CD14-positive monocyte (primary cell): ENCODE data around the gene APOL3. TPM values are rescaled to one million over a fixed set of nuclear protein-coding genes. Genes with fewer than 3 reads are reported as not detected.

Experiments used
- DNase-seq, 3 donors: peaks; one replicate each; pipeline ENCODE4 v3.0.0-alpha.2; 2011 to 2022
- H2AFZ ChIP-seq: 2 replicates; pipeline ENCODE4 v1.6.0; 2012; ENCODE audit warnings: mild to moderate bottlenecking, low read depth, low read length, inconsistent platforms; ENCODE audit not compliant: insufficient read depth, poor library complexity, severe bottlenecking
- H3K27ac ChIP-seq, 2 donors: 1 replicate in 1 of 2; 2 replicates in 1 of 2; pipeline ENCODE4 v1.5.1; 2012 to 2013; ENCODE audit warnings: low read length in 2 of 2, control low read depth in 1 of 2, inconsistent platforms in 1 of 2, low read depth in 1 of 2, mild to moderate bottlenecking in 1 of 2
- H3K27me3 ChIP-seq, 2 donors: one replicate each; pipeline versions ENCODE4 v1.6.0 to v1.6.1; 2011 to 2013; ENCODE audit warnings: low read length in 2 of 2; ENCODE audit not compliant: control insufficient read depth in 2 of 2, insufficient read depth in 2 of 2
- H3K36me3 ChIP-seq, 2 donors: replicated peaks in 1 of 2; 1 replicate in 1 of 2; 2 replicates in 1 of 2; pipeline versions ENCODE4 v1.5.1 to v1.6.1; 2012 to 2013; ENCODE audit warnings: low read length in 2 of 2, control low read depth in 1 of 2, inconsistent platforms in 1 of 2, mild to moderate bottlenecking in 1 of 2; ENCODE audit not compliant: insufficient read depth in 2 of 2, control insufficient read depth in 1 of 2
- H3K4me1 ChIP-seq, 2 donors: 1 replicate in 1 of 2; 2 replicates in 1 of 2; pipeline versions ENCODE4 v1.5.1 to v1.6.1; 2012 to 2013; ENCODE audit warnings: low read length in 2 of 2, control low read depth in 1 of 2, inconsistent platforms in 1 of 2, mild to moderate bottlenecking in 1 of 2, moderate library complexity in 1 of 2; ENCODE audit not compliant: insufficient read depth in 2 of 2, control insufficient read depth in 1 of 2
- H3K4me2 ChIP-seq: replicated peaks from 2 replicates; pipeline ENCODE3; 2012; ENCODE audit warnings: low read length, moderate library complexity, mild to moderate bottlenecking; ENCODE audit not compliant: poor library complexity, severe bottlenecking; ENCODE audit errors: extremely low read depth
- H3K4me3 ChIP-seq, 3 experiments: fragments of 200-600 bp in 1 of 3; sonication (generic) in 1 of 3; replicated peaks in 1 of 3; 1 replicate in 2 of 3; 2 replicates in 1 of 3; pipeline ENCODE4 v1.5.1; 2011 to 2013; ENCODE audit warnings: low read length in 3 of 3, mild to moderate bottlenecking in 3 of 3, control low read depth in 2 of 3, low read depth in 2 of 3, inconsistent platforms in 1 of 3, moderate library complexity in 1 of 3
- H3K79me2 ChIP-seq: 2 replicates; pipeline ENCODE4 v1.6.0; 2012; ENCODE audit warnings: mild to moderate bottlenecking, control low read depth, inconsistent platforms, low read length, moderate library complexity; ENCODE audit not compliant: insufficient read depth
- H3K9ac ChIP-seq: 2 replicates; pipeline ENCODE4 v1.6.0; 2017; ENCODE audit warnings: low read length, mild to moderate bottlenecking; ENCODE audit not compliant: insufficient read depth, poor library complexity, severe bottlenecking
- H3K9me3 ChIP-seq, 2 donors: replicated peaks in 1 of 2; 1 replicate in 1 of 2; 2 replicates in 1 of 2; pipeline versions ENCODE4 v1.5.1 to v1.6.1; 2012 to 2013; ENCODE audit warnings: low read length in 2 of 2, control low read depth in 1 of 2; ENCODE audit not compliant: control insufficient read depth in 1 of 2, insufficient read depth in 1 of 2
- H4K20me1 ChIP-seq: 2 replicates; pipeline ENCODE4 v1.6.0; 2012; ENCODE audit warnings: mild to moderate bottlenecking, low read length, control low read depth, moderate library complexity; ENCODE audit not compliant: insufficient read depth
- H3K27ac Mint-ChIP-seq, 7 donors: one replicate each; pipeline ENCODE4 v1.8.0; 2020; ENCODE audit warnings: mild to moderate bottlenecking in 7 of 7, mixed read lengths in 7 of 7, moderate library complexity in 6 of 7, inconsistent platforms in 2 of 7
- H3K27me3 Mint-ChIP-seq, 3 donors: one replicate each; pipeline ENCODE4 v1.8.0; 2021 to 2022; ENCODE audit warnings: low read depth in 3 of 3, mild to moderate bottlenecking in 3 of 3, mixed read lengths in 3 of 3, moderate library complexity in 3 of 3, inconsistent platforms in 1 of 3
- H3K36me3 Mint-ChIP-seq, 2 donors: one replicate each; pipeline ENCODE4 v1.8.0; 2020; ENCODE audit warnings: mixed read lengths in 2 of 2, inconsistent platforms in 1 of 2, mild to moderate bottlenecking in 1 of 2
- H3K4me1 Mint-ChIP-seq: one replicate; pipeline ENCODE4 v1.8.0; 2020; ENCODE audit warnings: mild to moderate bottlenecking, mixed read lengths
- H3K4me3 Mint-ChIP-seq, 2 donors: one replicate each; pipeline ENCODE4 v1.8.0; 2020; ENCODE audit warnings: mild to moderate bottlenecking in 2 of 2, mixed read lengths in 2 of 2, moderate library complexity in 1 of 2
- H3K9me3 Mint-ChIP-seq, 7 donors: one replicate each; pipeline ENCODE4 v1.8.0; 2020 to 2022; ENCODE audit warnings: mixed read lengths in 7 of 7, mild to moderate bottlenecking in 6 of 7, moderate library complexity in 6 of 7, inconsistent platforms in 2 of 7
- CTCF ChIP-seq: fragments of 200-600 bp; IDR thresholded peaks from one replicate; pipeline ENCODE4 v1.8.0; 2022; ENCODE audit warnings: antibody characterized with exemption, mild to moderate bottlenecking
- WGBS: methylation state at CpG from one replicate; pipeline ENCODE4 v1.1.5; 2013; ENCODE audit warnings: missing lambda C conversion rate; ENCODE audit not compliant: insufficient coverage; 5-methylcytosine and 5-hydroxymethylcytosine counted together
- intact Hi-C, 2 donors: fragments of 100-400 bp; cut with micrococcal nuclease; formaldehyde crosslinking; loops; one replicate each; pipeline versions ENCODE4 v1.15.0 to v1.15.1; 2023
- polyA plus RNA-seq, 3 donors: library from polyadenylated mRNA; depleted of rRNA in 1 of 3; unstranded in 2 of 3; stranded (reverse) in 1 of 3; fragments of 300-500 nt in 2 of 3; fragments of >200 nt in 1 of 3; fragmentation: Illumina TruSeq in 2 of 3; gene quantifications; 1 replicate in 2 of 3; 2 replicates in 1 of 3; pipeline ENCODE4 v1.2.3, GENCODE V29; 2012 to 2021

Gene APOL3
- polyA plus RNA-seq, 3 donors: 39.9 to 97.0 (median 61.3) TPM

DNA sequence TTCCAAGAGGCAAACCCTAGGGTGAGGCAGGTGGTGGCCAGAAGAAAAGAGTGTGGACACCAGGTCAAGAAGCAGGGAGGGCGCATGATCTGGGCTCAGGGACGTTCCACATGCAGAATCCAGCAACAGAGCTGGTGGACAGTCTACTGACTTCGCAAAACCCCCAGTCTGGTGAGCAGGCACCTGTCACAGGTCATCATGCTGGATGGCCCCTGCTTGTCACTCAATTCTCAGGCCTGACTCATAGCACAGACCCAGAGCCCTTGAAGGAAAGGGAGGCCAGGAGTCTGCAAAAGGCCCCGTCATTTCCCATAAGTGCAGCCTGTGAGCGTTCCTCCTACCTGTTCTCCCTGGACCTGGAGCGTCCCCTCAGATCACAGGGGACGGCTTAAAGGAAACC is 22.9 kb upstream of the APOL3 start:
- H3K79me2 ChIP-seq: no peaks in the 10 kb centered on the region
- H3K4me1 ChIP-seq: peaks cover 4 to 5% of the 10 kb centered on the region in 2 donors
- H3K4me2 ChIP-seq: no peak overlapping the region
- no peak overlapping the region for H3K4me3 ChIP-seq
- Mint-ChIP-seq H3K9me3 (peaks cover 0 to 2% (median 0%) of the 10 kb centered on the region in 7 donors), H3K27me3 (peaks cover 0 to 2% (median 2%) of the 10 kb centered on the region in 3 donors), H3K27ac (no peak overlapping the region), H3K4me3 (no peak overlapping the region), H3K4me1 (peaks cover 14% of the 10 kb centered on the region), H3K36me3 (no peaks in the 10 kb centered on the region)
- TF ChIP-seq CTCF: no peak
- intact Hi-C loops: no loop called here
- no peak for DNase-seq
- H3K9me3 ChIP-seq: no peaks in the 10 kb centered on the region
- no peak overlapping the region for H3K9ac ChIP-seq
- H2AFZ ChIP-seq: no peak overlapping the region
- H3K27me3 ChIP-seq: no peaks in the 10 kb centered on the region
- H3K36me3 ChIP-seq: no peaks in the 10 kb centered on the region
- H4K20me1 ChIP-seq: no peaks in the 10 kb centered on the region
- 98% methylated on average over 7 of the region's 7 CpGs for WGBS
- no peak overlapping the region for H3K27ac ChIP-seq

- Mint-ChIP-seq H3K36me3 (no peaks in the 10 kb centered on the region), H3K27ac (no peak overlapping the region), H3K27me3 (peaks cover 0 to 2% (median 0%) of the 10 kb centered on the region in 3 donors), H3K4me1 (peaks cover 14% of the 10 kb centered on the region), H3K9me3 (peaks cover 0 to 2% (median 0%) of the 10 kb centered on the region in 7 donors), H3K4me3 (no peak overlapping the region)
- intact Hi-C loops: no loop called here
- Histone ChIP-seq H3K4me3 (no peak overlapping the region), H3K9me3 (no peaks in the 10 kb centered on the region), H3K4me2 (no peak overlapping the region), H4K20me1 (no peaks in the 10 kb centered on the region), H3K9ac (no peak overlapping the region), H3K79me2 (no peaks in the 10 kb centered on the region), H3K36me3 (no peaks in the 10 kb centered on the region), H3K27ac (no peak overlapping the region), H3K4me1 (peaks cover 4 to 5% of the 10 kb centered on the region in 2 donors), H3K27me3 (no peaks in the 10 kb centered on the region), H2AFZ (no peak overlapping the region)
- WGBS: 94% methylated on average over 4 of the region's 6 CpGs
- DNase-seq: no peak
- no peak for TF ChIP-seq CTCF
Measured at GRCh38 chr22:36182857-36183256, 22.3 kb upstream of the APOL3 start.
